ENCODE data around the gene C5orf63.
"Not testable (repeated sequence)": the region's sequence is repeated elsewhere in the genome, so short reads cannot be mapped to it uniquely, and the experiment has no call there.

C5orf63 gene

GRCh38 chr5:127072861-127073846 is at the start of gene C5orf63:
Gene C5orf63 (minus strand): TSS chr5:127073502. CDS start chr5:127058995, 14,507 bp downstream.
- DNase-seq: peak; percentile 75

- DNase-seq: no peak
These were observed 39.1 kb upstream of the C5orf63 start for GRCh38 chr5:127112347-127112864.

- no peak for DNase-seq
These were observed 37.8 kb upstream of the C5orf63 start for GRCh38 chr5:127111112-127111511.

- not testable (repeated sequence) for DNase-seq
These were observed 35.4 kb upstream of the C5orf63 start for GRCh38 chr5:127108624-127109260.

- DNase-seq: no peak
These were observed 28.6 kb upstream of the C5orf63 start for GRCh38 chr5:127101935-127102334.

GRCh38 chr5:127101533-127101932 is 28.2 kb upstream of the C5orf63 start:
- DNase-seq: no peak

- DNase-seq: no peak
These were observed 24.9 kb upstream of the C5orf63 start for GRCh38 chr5:127098241-127098640.

GRCh38 chr5:127097278-127097677 is 24.0 kb upstream of the C5orf63 start:
- no peak for DNase-seq

GRCh38 chr5:127096328-127096993 is 23.2 kb upstream of the C5orf63 start:
- no peak for DNase-seq

GRCh38 chr5:127094161-127094814 is 21.0 kb upstream of the C5orf63 start:
- no peak for DNase-seq

GRCh38 chr5:127092690-127093089 is 19.4 kb upstream of the C5orf63 start:
- DNase-seq: no peak

GRCh38 chr5:127089191-127089590 is 15.9 kb upstream of the C5orf63 start:
- DNase-seq: no peak

- no peak for DNase-seq
These were observed 14.9 kb upstream of the C5orf63 start for GRCh38 chr5:127088251-127088650.

GRCh38 chr5:127086589-127086988 is 13.3 kb upstream of the C5orf63 start:
- DNase-seq: no peak

GRCh38 chr5:127085796-127086195 is 12.5 kb upstream of the C5orf63 start:
- no peak for DNase-seq

GRCh38 chr5:127085371-127085770 is 12.1 kb upstream of the C5orf63 start:
- DNase-seq: no peak

- no peak for DNase-seq
These were observed 11.4 kb upstream of the C5orf63 start for GRCh38 chr5:127084656-127085055.

- DNase-seq: no peak
These were observed 10.4 kb upstream of the C5orf63 start for GRCh38 chr5:127083711-127084110.

GRCh38 chr5:127079994-127080491 is 6.7 kb upstream of the C5orf63 start:
- DNase-seq: no peak

GRCh38 chr5:127077366-127077765 is 4.1 kb upstream of the C5orf63 start:
- DNase-seq: no peak

- DNase-seq: no peak
These were observed 3.2 kb upstream of the C5orf63 start for GRCh38 chr5:127076315-127077129.

GRCh38 chr5:127074466-127074865 is 1.2 kb upstream of the C5orf63 start:
- no peak for DNase-seq
